Spleen (tissue), 7 donors: ENCODE measurements around the gene FAM89A.

Experiments used
- POLR2A ChIP-seq, 3 donors: fragments of 450-650 bp; IDR thresholded peaks; one replicate each; pipeline ENCODE4 v1.5.1; 2017; ENCODE audit warnings: antibody characterized with exemption in 3 of 3, mild to moderate bottlenecking in 1 of 3
- TF ChIP-seq, protein P1 (sequence below), 11 experiments: fragments of 200-600 bp in 7 of 11; fragments of 450-650 bp in 4 of 11; sonication (generic) in 4 of 11; IDR thresholded peaks in 8 of 11; conservative IDR thresholded peaks in 3 of 11; 1 replicate in 7 of 11; 2 replicates in 4 of 11; pipeline versions ENCODE4 v1.4.0 to v1.8.0; 2016 to 2021; ENCODE audit warnings: antibody characterized with exemption in 11 of 11, inconsistent platforms in 4 of 11, mild to moderate bottlenecking in 1 of 11
- donor health status: DM: no; HTN: no; CAD: no; lungs with moderate emphysema.
- donor health status: DM: no; HTN: no; CAD: no.
- donor health status: DM: no; HTN: no; CAD: no.

DNA sequence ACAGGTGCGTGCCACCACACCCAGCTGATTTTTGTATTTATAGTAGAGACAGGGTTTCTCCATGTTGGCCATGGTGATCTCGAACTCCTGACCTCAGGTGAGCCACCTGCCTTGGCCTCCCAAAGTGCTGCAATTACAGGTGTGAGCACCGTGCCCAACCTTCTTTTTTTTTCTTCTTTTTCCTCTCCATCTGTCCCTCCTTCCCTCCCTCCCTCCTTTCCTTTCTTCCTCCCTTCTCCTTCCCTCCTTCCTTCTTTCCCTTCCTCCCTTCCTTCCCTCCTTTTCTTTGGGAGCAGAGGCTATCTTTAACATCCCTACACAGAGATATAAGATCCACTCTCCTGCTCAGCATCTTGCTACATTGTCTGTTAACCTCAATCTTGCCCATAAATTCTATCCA lies 24.4 kb upstream of the FAM89A start:
- no peak for TF ChIP-seq POLR2A (IDR thresholded peaks at IDR 0.05)
- TF ChIP-seq, protein P1, sequence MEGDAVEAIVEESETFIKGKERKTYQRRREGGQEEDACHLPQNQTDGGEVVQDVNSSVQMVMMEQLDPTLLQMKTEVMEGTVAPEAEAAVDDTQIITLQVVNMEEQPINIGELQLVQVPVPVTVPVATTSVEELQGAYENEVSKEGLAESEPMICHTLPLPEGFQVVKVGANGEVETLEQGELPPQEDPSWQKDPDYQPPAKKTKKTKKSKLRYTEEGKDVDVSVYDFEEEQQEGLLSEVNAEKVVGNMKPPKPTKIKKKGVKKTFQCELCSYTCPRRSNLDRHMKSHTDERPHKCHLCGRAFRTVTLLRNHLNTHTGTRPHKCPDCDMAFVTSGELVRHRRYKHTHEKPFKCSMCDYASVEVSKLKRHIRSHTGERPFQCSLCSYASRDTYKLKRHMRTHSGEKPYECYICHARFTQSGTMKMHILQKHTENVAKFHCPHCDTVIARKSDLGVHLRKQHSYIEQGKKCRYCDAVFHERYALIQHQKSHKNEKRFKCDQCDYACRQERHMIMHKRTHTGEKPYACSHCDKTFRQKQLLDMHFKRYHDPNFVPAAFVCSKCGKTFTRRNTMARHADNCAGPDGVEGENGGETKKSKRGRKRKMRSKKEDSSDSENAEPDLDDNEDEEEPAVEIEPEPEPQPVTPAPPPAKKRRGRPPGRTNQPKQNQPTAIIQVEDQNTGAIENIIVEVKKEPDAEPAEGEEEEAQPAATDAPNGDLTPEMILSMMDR (IDR thresholded peaks at IDR 0.05 in 8 of 11, conservative IDR thresholded peaks at IDR 0.05 in 3 of 11) = no peak
